ENCODE measurements around the gene OXNAD1. TPM values are rescaled to one million over a fixed set of nuclear protein-coding genes. Genes with fewer than 3 reads are reported as not detected.
A peak's percentile ranks its signal among the peaks of the same experiment; 100 is the strongest.

The OXNAD1 gene
- total and polyA plus RNA-seq, 10 of the 15 experiments (the other 5 are each of a cell fraction or from before 2014, with no cell fraction given), result 5.6 to 27.8 (median 16.2) TPM

DNA sequence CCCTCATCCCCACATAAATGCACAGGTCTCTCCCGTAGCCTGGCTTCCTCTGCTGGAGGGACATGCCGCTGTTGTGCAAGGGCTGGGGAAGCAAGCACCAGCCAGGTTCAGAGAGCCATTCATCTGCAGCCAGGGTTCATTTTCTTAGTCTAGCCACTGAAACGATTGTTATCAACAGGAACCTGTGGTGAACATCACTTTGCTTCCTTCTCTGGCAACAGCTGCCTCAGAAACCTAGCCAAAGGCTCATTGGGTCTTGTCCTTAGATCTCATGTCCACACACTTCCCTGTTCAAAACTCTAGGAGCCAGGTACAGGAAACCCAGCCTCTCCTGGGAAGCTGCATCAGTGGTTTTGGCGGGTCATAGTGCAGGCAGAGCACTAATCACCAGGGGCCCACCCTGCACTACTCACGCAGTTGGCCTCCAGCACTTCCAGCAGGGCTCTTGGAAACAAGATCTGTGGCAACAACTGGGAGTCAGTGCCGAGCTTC is 47.0 kb downstream of the OXNAD1 start (continued):
- TF ChIP-seq, protein P1, sequence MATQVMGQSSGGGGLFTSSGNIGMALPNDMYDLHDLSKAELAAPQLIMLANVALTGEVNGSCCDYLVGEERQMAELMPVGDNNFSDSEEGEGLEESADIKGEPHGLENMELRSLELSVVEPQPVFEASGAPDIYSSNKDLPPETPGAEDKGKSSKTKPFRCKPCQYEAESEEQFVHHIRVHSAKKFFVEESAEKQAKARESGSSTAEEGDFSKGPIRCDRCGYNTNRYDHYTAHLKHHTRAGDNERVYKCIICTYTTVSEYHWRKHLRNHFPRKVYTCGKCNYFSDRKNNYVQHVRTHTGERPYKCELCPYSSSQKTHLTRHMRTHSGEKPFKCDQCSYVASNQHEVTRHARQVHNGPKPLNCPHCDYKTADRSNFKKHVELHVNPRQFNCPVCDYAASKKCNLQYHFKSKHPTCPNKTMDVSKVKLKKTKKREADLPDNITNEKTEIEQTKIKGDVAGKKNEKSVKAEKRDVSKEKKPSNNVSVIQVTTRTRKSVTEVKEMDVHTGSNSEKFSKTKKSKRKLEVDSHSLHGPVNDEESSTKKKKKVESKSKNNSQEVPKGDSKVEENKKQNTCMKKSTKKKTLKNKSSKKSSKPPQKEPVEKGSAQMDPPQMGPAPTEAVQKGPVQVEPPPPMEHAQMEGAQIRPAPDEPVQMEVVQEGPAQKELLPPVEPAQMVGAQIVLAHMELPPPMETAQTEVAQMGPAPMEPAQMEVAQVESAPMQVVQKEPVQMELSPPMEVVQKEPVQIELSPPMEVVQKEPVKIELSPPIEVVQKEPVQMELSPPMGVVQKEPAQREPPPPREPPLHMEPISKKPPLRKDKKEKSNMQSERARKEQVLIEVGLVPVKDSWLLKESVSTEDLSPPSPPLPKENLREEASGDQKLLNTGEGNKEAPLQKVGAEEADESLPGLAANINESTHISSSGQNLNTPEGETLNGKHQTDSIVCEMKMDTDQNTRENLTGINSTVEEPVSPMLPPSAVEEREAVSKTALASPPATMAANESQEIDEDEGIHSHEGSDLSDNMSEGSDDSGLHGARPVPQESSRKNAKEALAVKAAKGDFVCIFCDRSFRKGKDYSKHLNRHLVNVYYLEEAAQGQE (IDR thresholded peaks at IDR 0.05; ENCODE audit: low read depth, low read length), result no peak
- TF ChIP-seq POLR2AphosphoS5 (IDR thresholded peaks at IDR 0.05; ENCODE audit: low read length) (no peak), NBN (IDR thresholded peaks at IDR 0.05) (no peak), EZH2 (IDR thresholded peaks at IDR 0.05; ENCODE audit: borderline replicate concordance, control insufficient read depth, low read depth, low read length) (no peak), RCOR1 (conservative IDR thresholded peaks at IDR 0.05; ENCODE audit: low read depth, low read length) (no peak), IRF4 (IDR thresholded peaks at IDR 0.05; ENCODE audit: low read depth, low read length) (0 out of 2 replicates have a peak, but pooled peaks have one; percentile 18), IKZF2 (IDR thresholded peaks at IDR 0.05) (peak; percentile 29 to 32; a peak in 1 of 4 replicates), YY1 (IDR thresholded peaks at IDR 0.05; ENCODE audit: low read depth, low read length) (no peak), RUNX3 (IDR thresholded peaks at IDR 0.05; ENCODE audit: low read length) (peak; percentile 55; the same call in 1 of the 2 replicates), ZNF217 (IDR thresholded peaks at IDR 0.05) (no peak), HDAC6 (IDR thresholded peaks at IDR 0.05; ENCODE audit: unreplicated experiment) (no peak), SIN3A (IDR thresholded peaks at IDR 0.05; ENCODE audit: low read depth, low read length) (no peak)
- TF ChIP-seq, protein P2, sequence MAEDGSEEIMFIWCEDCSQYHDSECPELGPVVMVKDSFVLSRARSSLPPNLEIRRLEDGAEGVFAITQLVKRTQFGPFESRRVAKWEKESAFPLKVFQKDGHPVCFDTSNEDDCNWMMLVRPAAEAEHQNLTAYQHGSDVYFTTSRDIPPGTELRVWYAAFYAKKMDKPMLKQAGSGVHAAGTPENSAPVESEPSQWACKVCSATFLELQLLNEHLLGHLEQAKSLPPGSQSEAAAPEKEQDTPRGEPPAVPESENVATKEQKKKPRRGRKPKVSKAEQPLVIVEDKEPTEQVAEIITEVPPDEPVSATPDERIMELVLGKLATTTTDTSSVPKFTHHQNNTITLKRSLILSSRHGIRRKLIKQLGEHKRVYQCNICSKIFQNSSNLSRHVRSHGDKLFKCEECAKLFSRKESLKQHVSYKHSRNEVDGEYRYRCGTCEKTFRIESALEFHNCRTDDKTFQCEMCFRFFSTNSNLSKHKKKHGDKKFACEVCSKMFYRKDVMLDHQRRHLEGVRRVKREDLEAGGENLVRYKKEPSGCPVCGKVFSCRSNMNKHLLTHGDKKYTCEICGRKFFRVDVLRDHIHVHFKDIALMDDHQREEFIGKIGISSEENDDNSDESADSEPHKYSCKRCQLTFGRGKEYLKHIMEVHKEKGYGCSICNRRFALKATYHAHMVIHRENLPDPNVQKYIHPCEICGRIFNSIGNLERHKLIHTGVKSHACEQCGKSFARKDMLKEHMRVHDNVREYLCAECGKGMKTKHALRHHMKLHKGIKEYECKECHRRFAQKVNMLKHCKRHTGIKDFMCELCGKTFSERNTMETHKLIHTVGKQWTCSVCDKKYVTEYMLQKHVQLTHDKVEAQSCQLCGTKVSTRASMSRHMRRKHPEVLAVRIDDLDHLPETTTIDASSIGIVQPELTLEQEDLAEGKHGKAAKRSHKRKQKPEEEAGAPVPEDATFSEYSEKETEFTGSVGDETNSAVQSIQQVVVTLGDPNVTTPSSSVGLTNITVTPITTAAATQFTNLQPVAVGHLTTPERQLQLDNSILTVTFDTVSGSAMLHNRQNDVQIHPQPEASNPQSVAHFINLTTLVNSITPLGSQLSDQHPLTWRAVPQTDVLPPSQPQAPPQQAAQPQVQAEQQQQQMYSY (CRISPR knock-in tag; IDR thresholded peaks at IDR 0.05), result no peak
- TF ChIP-seq, protein P3, sequence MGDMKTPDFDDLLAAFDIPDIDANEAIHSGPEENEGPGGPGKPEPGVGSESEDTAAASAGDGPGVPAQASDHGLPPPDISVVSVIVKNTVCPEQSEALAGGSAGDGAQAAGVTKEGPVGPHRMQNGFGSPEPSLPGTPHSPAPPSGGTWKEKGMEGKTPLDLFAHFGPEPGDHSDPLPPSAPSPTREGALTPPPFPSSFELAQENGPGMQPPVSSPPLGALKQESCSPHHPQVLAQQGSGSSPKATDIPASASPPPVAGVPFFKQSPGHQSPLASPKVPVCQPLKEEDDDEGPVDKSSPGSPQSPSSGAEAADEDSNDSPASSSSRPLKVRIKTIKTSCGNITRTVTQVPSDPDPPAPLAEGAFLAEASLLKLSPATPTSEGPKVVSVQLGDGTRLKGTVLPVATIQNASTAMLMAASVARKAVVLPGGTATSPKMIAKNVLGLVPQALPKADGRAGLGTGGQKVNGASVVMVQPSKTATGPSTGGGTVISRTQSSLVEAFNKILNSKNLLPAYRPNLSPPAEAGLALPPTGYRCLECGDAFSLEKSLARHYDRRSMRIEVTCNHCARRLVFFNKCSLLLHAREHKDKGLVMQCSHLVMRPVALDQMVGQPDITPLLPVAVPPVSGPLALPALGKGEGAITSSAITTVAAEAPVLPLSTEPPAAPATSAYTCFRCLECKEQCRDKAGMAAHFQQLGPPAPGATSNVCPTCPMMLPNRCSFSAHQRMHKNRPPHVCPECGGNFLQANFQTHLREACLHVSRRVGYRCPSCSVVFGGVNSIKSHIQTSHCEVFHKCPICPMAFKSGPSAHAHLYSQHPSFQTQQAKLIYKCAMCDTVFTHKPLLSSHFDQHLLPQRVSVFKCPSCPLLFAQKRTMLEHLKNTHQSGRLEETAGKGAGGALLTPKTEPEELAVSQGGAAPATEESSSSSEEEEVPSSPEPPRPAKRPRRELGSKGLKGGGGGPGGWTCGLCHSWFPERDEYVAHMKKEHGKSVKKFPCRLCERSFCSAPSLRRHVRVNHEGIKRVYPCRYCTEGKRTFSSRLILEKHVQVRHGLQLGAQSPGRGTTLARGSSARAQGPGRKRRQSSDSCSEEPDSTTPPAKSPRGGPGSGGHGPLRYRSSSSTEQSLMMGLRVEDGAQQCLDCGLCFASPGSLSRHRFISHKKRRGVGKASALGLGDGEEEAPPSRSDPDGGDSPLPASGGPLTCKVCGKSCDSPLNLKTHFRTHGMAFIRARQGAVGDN (IDR thresholded peaks at IDR 0.05), result peak; percentile 63; the same call in 1 of the 2 replicates
